HG03442 (cell line): ENCODE data around the gene GPRASP3.

Source experiments
- ATAC-seq: cut with Tn5 transposase; IDR thresholded peaks from one replicate; pipeline ENCODE4 v1.9.1; 2021; ENCODE audit warnings: mild to moderate bottlenecking, moderate library complexity; ENCODE audit not compliant: unreplicated experiment

Gene GPRASP3

GRCh38 chrX:102745857-102746584 is 25.5 kb downstream of the GPRASP3 start:
- ATAC-seq = peak; percentile 69

DNA sequence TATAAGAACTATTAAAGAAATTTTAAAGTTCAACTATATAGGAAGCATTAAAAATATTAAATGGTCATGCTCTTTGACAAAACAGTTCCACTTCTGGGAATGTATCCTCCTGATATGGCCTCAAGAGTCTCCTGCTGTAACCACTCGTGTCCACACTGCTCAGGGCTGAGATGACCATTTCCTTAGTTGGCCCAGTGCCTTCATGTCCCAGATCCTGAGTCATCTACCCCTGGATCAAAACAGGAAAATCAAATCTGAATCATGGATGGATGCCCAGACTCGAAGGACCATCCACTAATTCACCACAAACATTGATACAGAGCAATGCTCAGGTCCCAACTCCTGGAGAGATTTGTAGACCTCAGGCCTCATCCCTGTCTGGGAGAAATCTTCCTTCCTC is 44.7 kb downstream of the GPRASP3 start:
- no peak for ATAC-seq

GRCh38 chrX:102765809-102766208 is 45.3 kb downstream of the GPRASP3 start:
- ATAC-seq = no peak

DNA sequence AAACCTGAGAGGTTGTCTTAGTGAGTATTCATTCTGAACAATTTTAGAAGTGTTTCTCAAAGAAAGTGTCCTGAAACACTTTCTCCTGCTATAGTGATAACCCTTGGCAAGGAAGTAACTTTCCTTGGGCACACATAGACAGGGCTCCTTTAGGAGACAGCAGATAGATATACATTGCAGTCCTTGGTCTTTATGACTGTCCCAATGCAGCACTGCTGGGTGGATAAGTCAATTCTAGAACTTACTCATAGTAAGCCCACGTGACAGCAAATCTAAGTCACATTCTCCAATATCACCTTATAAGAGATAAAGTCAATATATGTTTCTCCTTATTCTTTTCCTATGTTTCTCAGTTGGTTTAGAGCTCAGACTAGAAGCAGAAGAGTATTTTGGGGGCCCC is 46.7 kb downstream of the GPRASP3 start:
- ATAC-seq = no peak

- ATAC-seq = peak; percentile 93
Observed at GRCh38 chrX:102768987-102769761, 48.6 kb downstream of the GPRASP3 start.
